ENCODE measurements around the gene ANKRD34A. TPM values are rescaled to one million over a fixed set of nuclear protein-coding genes. Genes with fewer than 3 reads are reported as not detected.
"Not testable (repeated sequence)": the region's sequence is repeated elsewhere in the genome, so short reads cannot be mapped to it uniquely, and the experiment has no call there.

ANKRD34A gene
- total and polyA plus RNA-seq, 10 donors = 0.57 to 3.1 (median 1.1) TPM

DNA sequence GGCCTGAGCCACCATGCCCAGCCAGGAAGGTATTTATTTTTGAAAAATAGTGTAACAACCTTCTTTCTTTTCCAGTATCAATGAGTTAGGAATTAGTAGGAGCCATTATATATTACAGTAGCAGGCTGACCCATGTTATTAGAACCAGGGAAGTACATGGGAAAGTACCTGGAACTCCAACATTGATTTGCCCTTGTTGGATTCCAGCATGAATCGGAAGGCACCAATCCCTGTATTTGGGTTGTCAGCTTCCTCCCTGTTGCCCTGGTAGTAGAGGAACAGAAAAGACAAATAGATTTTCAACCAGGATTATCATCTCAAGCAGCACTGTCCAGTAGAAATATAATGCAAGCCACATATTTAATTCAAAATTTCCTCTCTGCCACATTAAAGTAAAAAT, 26.9 kb downstream of the ANKRD34A start:
- TF ChIP-seq POLR2A (IDR thresholded peaks at IDR 0.05) (no peak), POLR2AphosphoS5 (IDR thresholded peaks at IDR 0.05) (no peak)
- TF ChIP-seq, protein P1, sequence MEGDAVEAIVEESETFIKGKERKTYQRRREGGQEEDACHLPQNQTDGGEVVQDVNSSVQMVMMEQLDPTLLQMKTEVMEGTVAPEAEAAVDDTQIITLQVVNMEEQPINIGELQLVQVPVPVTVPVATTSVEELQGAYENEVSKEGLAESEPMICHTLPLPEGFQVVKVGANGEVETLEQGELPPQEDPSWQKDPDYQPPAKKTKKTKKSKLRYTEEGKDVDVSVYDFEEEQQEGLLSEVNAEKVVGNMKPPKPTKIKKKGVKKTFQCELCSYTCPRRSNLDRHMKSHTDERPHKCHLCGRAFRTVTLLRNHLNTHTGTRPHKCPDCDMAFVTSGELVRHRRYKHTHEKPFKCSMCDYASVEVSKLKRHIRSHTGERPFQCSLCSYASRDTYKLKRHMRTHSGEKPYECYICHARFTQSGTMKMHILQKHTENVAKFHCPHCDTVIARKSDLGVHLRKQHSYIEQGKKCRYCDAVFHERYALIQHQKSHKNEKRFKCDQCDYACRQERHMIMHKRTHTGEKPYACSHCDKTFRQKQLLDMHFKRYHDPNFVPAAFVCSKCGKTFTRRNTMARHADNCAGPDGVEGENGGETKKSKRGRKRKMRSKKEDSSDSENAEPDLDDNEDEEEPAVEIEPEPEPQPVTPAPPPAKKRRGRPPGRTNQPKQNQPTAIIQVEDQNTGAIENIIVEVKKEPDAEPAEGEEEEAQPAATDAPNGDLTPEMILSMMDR (IDR thresholded peaks at IDR 0.05 in 8 of 11, conservative IDR thresholded peaks at IDR 0.05 in 3 of 11) = no peak
- Histone ChIP-seq H3K4me1 (peaks cover 0 to 25% (median 13%) of the 10 kb centered on the region in 6 donors), H3K36me3 (peaks cover 0 to 93% (median 48%) of the 10 kb centered on the region in 6 donors), H3K27ac (peak overlapping the region in 4 of 8 donors; percentile 10 to 35 (median 32)), H3K9me3 (no peaks in the 10 kb centered on the region), H3K27me3 (replicated peaks in 1 of 7) (no peaks in the 10 kb centered on the region), H3K4me3 (no peak overlapping the region)
- no peak for DNase-seq
- intact Hi-C loops (cut with DNase I; ENCODE audit: low total_unique reads) = no loop called here
- WGBS, 5 donors = 62 to 95% (median 69%) methylated on average over 1 of the region's 1 CpG

DNA sequence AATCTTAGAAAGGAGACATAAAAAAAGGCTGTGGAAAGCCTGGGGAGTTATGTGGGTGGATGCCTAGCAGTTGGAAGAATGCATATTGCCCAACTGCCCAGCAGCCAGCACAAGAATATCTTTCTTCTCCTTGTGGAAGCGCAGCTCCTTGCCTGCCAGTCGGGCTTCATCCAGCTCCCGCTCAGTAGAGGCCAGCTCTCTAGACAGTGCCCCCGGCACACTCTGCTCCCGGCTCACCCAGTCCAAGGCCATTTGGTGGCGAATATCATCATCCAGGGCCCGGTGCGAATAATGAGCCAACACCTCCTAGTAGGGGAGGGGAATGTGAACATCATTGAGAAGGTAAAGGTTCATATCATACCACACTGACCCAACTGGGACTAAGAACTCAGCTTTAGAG, 28.1 kb downstream of the ANKRD34A start:
- H3K9me3 ChIP-seq = no peaks in the 10 kb centered on the region
- peaks cover 0 to 81% (median 42%) of the 10 kb centered on the region in 6 donors for H3K36me3 ChIP-seq
- no peak for DNase-seq
- TF ChIP-seq POLR2AphosphoS5 (IDR thresholded peaks at IDR 0.05) = no peak
- no peak for TF ChIP-seq POLR2A (IDR thresholded peaks at IDR 0.05)
- peak overlapping the region in 1 of 8 donors; percentile 11 for H3K27ac ChIP-seq
- 82 to 98% (median 93%) methylated on average over 8 of the region's 8 CpGs for WGBS, 5 donors
- intact Hi-C loops (cut with DNase I; ENCODE audit: low total_unique reads) = no loop called here
- H3K4me1 ChIP-seq = peaks cover 0 to 34% (median 19%) of the 10 kb centered on the region in 6 donors
- no peaks in the 10 kb centered on the region for H3K27me3 ChIP-seq (replicated peaks in 1 of 7)
- no peak overlapping the region for H3K4me3 ChIP-seq

DNA sequence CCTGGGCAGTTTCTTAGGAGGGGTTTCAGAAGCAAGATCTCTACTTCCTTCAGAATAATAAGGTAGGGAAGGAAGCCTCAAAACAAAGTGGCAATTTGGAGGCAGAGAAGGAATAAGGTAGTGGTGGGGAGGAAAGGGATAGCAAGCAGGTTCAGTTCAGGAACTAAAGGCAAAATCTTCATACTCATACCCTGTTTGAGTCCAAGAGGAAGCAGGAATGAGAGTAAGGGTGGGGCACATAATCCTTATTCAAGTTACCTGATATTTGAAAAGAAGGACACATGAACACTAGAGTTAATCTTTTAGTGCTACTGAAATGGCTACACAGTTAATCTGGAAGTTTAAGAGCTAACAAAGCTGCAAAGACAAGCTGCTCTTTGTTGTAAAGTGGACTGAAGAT, 28.7 kb downstream of the ANKRD34A start:
- intact Hi-C loops (cut with DNase I; ENCODE audit: low total_unique reads) = no loop called here
- peaks cover 0 to 75% (median 38%) of the 10 kb centered on the region in 6 donors for H3K36me3 ChIP-seq
- TF ChIP-seq POLR2AphosphoS5 (IDR thresholded peaks at IDR 0.05) (no peak), POLR2A (IDR thresholded peaks at IDR 0.05) (no peak)
- TF ChIP-seq, protein P1 (IDR thresholded peaks at IDR 0.05 in 8 of 11, conservative IDR thresholded peaks at IDR 0.05 in 3 of 11) = no peak

DNA sequence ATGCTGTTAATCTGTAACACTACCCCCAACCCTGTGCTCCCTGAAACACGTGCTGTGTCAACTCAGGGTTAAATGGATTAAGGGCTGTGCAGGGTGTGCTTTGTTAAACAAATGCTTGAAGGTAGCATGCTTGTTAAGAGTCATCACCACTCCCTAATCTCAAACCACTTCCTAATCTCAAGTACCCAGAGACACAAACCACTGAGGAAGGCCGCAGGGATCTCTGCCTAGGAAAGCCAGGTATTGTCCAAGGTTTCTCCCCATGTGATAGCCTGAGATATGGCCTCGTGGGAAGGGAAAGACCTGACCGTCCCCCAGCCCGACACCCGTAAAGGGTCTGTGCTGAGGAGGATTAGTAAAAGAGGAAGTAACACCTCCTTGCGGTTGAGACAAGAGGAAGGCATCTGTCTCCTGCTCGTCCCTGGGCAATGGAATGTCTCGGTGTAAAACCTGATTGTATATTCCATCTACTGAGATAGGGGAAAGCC, 31.8 kb downstream of the ANKRD34A start:
- H3K27me3 ChIP-seq (replicated peaks in 1 of 7); DNase-seq; H3K9me3 ChIP-seq; intact Hi-C loops (cut with DNase I; ENCODE audit: low total_unique reads): not testable (repeated sequence)
- H3K27ac ChIP-seq = peak overlapping the region in 5 of 8 donors; percentile 33 to 79 (median 60)
- WGBS, 5 donors = 7 to 19% (median 10%) methylated on average over 9 of the region's 9 CpGs
- peak in 1 of 3 donors; percentile 47 for TF ChIP-seq POLR2AphosphoS5 (IDR thresholded peaks at IDR 0.05)
- H3K4me3 ChIP-seq = peak overlapping the region in 1 of 8 donors; percentile 45
- peaks cover 0 to 50% (median 36%) of the 10 kb centered on the region in 6 donors for H3K36me3 ChIP-seq
- peaks cover 3 to 47% (median 26%) of the 10 kb centered on the region in 6 donors for H3K4me1 ChIP-seq

More for the DNA sequence above, 28.7 kb downstream of the ANKRD34A start:
- no peak for DNase-seq
- Histone ChIP-seq H3K9me3 (no peaks in the 10 kb centered on the region), H3K27ac (no peak overlapping the region), H3K4me3 (no peak overlapping the region), H3K27me3 (replicated peaks in 1 of 7) (no peaks in the 10 kb centered on the region), H3K4me1 (peaks cover 0 to 34% (median 19%) of the 10 kb centered on the region in 6 donors)

DNA sequence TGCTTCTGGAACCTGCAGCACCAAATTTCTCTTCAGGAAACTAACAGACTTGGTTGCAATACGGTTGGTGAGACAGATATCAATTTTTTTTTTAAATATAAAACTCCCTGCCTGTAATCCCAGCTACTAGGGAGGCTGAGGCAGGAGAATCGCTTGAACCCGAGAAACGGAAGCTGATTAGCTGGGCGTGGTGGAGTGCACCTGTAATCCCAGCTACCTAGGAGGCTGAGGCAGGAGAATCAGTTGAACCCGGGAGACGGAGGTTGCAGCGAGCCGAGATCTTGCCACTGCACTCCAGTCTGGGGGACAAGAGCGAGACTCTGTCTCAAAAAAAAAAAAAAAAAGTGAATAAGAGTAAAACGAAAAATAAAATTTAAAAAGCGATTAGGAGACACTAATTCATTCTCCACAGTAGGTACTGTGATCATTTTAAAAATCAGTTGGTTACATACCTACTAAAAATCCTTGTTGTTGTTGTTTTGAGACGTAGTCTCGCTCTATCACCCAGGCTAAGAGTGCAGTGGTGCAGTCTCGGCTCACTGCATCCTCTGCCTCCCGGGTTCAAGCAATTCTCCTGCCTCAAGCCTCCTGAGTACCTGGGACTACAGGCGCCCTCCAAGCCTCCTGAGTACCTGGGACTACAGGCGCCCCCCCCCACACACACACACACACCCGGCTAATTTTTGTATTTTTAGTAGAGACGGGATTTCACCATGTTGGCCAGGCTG, 36.3 kb downstream of the ANKRD34A start:
- 53 to 58% (median 57%) methylated on average over 20 of the region's 20 CpGs for WGBS, 5 donors
- peak overlapping the region; percentile 95 to 99 (median 98) for H3K27ac ChIP-seq
- peak; percentile 81 for DNase-seq
- TF ChIP-seq, protein P1 (IDR thresholded peaks at IDR 0.05 in 8 of 11, conservative IDR thresholded peaks at IDR 0.05 in 3 of 11) = no peak
- TF ChIP-seq POLR2AphosphoS5 (IDR thresholded peaks at IDR 0.05) (no peak), POLR2A (IDR thresholded peaks at IDR 0.05) (no peak)
- no peaks in the 10 kb centered on the region for H3K9me3 ChIP-seq
- H3K27me3 ChIP-seq (replicated peaks in 1 of 7) = no peaks in the 10 kb centered on the region
- H3K4me1 ChIP-seq = peaks cover 13 to 55% (median 39%) of the 10 kb centered on the region in 6 donors
- H3K4me3 ChIP-seq = peak overlapping the region; percentile 55 to 85 (median 70)
- H3K36me3 ChIP-seq = peaks cover 0 to 37% (median 13%) of the 10 kb centered on the region in 6 donors
- intact Hi-C loops (cut with DNase I; ENCODE audit: low total_unique reads) = no loop called here
